Measurements from ENCODE around the gene TUBGCP2.

TUBGCP2 gene

DNA sequence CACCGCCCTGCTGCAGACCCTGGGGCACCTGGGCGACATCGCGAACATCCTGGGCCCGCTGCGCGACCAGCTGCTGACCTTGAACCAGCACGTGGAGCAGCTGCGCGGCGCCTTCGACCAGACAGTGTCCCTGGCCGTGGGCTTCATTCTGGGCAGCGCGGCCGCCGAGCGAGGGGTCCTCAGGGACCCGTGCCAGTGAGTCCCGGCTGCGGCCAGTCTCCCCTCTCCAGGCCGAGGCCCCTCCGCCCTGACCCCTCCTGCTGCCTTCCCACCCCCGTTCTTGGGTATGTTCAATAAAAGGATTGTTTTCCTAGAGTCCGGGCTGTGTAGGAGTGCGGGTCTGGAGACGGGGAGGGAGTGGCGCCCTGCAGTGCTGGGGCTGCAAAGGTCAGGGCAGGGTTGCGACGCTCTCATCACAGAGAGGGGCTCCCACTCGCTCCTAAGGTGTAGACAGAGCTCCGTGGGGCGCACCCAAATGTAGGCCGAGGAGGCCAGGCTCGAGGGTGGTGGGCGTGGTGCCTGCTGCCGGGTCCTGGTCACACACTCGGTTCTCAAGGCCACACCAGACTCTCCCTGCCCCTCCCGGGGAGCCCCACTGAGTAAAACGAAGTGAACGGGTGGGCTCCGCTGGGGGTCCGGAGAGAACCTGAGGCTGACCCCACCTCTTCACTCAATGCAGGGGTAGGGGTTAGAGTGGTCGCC, 77.3 kb downstream of the TUBGCP2 start:
- TF ChIP-seq, protein P1, sequence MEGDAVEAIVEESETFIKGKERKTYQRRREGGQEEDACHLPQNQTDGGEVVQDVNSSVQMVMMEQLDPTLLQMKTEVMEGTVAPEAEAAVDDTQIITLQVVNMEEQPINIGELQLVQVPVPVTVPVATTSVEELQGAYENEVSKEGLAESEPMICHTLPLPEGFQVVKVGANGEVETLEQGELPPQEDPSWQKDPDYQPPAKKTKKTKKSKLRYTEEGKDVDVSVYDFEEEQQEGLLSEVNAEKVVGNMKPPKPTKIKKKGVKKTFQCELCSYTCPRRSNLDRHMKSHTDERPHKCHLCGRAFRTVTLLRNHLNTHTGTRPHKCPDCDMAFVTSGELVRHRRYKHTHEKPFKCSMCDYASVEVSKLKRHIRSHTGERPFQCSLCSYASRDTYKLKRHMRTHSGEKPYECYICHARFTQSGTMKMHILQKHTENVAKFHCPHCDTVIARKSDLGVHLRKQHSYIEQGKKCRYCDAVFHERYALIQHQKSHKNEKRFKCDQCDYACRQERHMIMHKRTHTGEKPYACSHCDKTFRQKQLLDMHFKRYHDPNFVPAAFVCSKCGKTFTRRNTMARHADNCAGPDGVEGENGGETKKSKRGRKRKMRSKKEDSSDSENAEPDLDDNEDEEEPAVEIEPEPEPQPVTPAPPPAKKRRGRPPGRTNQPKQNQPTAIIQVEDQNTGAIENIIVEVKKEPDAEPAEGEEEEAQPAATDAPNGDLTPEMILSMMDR (IDR thresholded peaks at IDR 0.05; ENCODE audit: borderline replicate concordance, control extremely low read depth, extremely low read depth, insufficient read depth, missing control alignments): no peak
- in situ Hi-C loops (cut with MboI; ENCODE audit: low sequenced_read_pairs, unreplicated experiment): no loop called here

DNA sequence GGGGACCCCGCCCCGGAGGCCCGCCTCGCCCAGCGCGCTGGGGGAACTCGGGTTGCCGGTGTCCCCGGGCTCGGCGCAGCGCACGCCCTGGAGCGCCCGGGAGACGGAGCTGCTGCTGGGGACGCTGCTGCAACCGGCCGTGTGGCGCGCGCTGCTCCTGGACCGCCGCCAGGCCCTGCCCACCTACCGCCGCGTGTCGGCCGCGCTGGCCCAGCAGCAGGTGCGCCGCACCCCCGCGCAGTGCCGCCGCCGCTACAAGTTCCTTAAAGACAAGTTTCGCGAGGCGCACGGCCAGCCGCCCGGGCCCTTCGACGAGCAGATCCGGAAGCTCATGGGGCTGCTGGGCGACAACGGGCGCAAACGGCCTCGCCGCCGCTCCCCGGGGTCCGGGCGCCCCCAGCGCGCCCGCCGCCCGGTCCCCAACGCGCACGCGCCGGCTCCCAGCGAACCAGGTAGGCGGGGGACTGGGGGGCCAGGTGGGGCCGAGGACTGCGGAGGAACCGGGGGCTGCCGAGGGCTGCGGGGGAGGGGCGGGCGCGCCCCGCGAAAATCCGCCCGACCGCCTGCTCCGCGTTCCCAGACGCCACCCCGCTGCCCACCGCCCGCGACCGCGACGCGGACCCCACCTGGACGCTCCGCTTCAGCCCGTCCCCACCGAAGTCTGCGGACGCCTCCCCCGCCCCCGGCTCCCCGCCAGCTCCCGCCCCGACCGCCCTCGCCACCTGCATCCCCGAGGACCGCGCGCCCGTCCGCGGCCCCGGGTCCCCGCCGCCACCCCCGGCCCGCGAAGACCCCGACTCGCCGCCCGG, 78.1 kb downstream of the TUBGCP2 start:
- DNase-seq (ENCODE audit: low spot score): no peak
- in situ Hi-C loops (cut with MboI; ENCODE audit: low sequenced_read_pairs, unreplicated experiment): no loop called here
- TF ChIP-seq, protein P1 (IDR thresholded peaks at IDR 0.05; ENCODE audit: borderline replicate concordance, control extremely low read depth, extremely low read depth, insufficient read depth, missing control alignments): no peak

More for the DNA sequence above, 77.3 kb downstream of the TUBGCP2 start:
- DNase-seq (ENCODE audit: low spot score): no peak

DNA sequence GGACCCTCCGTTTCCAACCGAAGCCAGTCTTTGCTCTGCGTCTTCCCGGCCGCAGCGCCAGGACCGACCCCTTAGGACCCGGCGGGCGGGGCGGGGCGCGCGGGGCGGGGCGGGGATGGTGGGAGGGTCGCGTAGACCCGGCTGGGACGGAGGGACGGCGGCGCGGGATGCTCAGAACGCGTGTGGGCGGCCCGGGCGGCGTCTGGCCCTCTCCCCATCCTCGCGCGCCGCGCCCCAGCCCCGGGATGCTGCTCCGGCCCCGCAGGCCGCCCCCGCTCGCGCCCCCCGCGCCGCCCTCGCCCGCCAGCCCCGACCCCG, 78.7 kb downstream of the TUBGCP2 start, which contains the start of gene UTF1:
Gene UTF1 (plus strand): TSS at position 174 of the 318 bp plus-strand sequence. CDS start 72 bp downstream, at position 246.
- DNase-seq (ENCODE audit: low spot score): no peak
- in situ Hi-C loops (cut with MboI; ENCODE audit: low sequenced_read_pairs, unreplicated experiment): no loop called here
- TF ChIP-seq, protein P1 (IDR thresholded peaks at IDR 0.05; ENCODE audit: borderline replicate concordance, control extremely low read depth, extremely low read depth, insufficient read depth, missing control alignments): no peak

DNA sequence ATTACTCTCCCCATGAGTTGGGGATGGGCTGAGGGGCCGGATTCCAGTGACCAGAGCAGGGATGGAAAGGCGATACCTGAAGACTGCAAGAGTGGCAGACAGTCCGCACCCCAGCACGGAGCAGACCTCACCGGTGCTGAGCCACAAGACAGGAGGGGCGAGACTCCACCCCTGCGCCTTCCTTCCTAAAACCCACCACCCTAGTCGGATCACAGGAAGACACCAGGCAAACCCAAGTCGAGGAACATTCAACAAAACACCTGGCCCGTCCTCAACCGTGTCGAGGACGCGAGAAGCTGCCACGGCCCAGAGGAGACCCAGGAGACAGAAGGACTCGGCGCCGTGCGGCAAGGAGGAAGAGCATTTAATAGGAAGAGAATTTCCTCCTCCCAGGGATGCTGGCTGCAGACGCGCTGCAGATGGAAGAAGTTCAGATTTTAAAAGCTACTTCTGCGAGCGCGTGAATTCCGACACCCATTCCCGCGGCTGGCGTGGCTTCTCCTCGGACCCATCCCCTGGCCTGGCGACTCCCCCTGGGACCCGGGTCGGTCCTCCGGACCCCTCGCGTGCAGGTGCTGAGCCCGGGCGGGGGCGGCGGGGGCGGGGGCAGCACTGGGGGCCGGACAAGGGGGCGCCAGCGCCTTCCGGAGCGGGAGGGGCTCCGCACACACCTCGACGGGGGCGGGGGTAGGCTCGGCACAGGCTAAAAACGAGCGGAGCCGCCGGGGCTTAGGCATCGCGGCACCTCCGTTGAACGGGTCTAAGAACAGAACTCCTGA, 79.2 kb downstream of the TUBGCP2 start:
- TF ChIP-seq, protein P1 (IDR thresholded peaks at IDR 0.05; ENCODE audit: borderline replicate concordance, control extremely low read depth, extremely low read depth, insufficient read depth, missing control alignments): no peak
- no peak for DNase-seq (ENCODE audit: low spot score)
- in situ Hi-C loops (cut with MboI; ENCODE audit: low sequenced_read_pairs, unreplicated experiment): no loop called here

Measured in GM13976 (cell line).